ENCODE results near the gene CDK16. TPM values are rescaled to one million over a fixed set of nuclear protein-coding genes. Genes with fewer than 3 reads are reported as not detected.

CDK16 gene
- total and polyA plus RNA-seq, 2 of the 4 experiments (the other 2 are of a cell fraction) = 85.3 to 106 TPM

DNA sequence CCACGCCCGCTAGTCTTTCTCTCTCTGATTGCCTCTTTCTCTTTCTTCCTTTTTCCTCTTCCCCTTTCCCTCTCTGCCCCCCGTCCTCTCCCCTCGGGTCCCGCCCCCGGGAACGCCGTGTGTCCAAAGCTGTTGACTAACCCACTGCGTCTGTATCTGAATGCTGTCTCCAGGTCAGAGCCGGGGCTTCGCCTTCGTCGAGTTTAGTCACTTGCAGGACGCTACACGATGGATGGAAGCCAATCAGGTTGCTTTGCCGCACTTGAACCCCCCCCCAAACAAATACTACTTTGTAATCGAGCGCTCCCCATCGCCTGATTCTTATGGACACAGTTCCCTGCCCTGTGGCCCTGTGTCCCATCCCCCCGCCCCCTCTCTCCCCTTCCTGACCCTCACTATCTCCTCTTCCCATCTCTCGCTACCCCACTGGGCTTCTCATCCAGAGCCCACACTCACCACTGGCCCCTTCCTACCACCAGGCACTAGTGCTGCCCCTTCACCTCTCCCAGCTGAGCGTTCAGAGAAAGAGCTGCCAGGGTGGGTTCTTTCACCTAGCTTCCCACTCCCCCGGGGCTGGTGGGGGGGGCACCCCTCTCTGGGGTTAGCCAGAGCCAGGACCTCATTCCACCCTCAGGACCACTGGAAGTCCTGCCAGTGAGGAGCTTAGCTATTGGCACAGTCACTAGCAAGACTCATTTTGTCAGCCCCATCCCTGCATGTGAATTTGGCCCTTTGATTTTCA, 43.5 kb upstream of the CDK16 start:
- peaks cover 5% of the 10 kb centered on the region; the same call in 1 of the 2 replicates for H4K20me1 ChIP-seq (ENCODE audit: insufficient read depth, low read length)
- in situ Hi-C loops (cut with MboI; ENCODE audit: low sequenced_read_pairs) (no loop called here), dilution Hi-C loops (cut with HindIII; ENCODE audit: low sequenced_read_pairs, unreplicated experiment) (no loop called here), intact Hi-C loops (cut with micrococcal nuclease) (no loop called here)
- H3K36me3 ChIP-seq (ENCODE audit: control insufficient read depth, insufficient read depth, low read length) = peaks cover 53% of the 10 kb centered on the region
- H2AK9ac ChIP-seq (replicated peaks; ENCODE audit: low read depth, low read length, poor library complexity) = no peak overlapping the region
- no peak overlapping the region for H3K9ac ChIP-seq (ENCODE audit: low read depth, low read length)
- peaks cover 21% of the 10 kb centered on the region; the same call in 1 of the 2 replicates for H3K27me3 ChIP-seq (ENCODE audit: control insufficient read depth, insufficient read depth, low read length)
- H2BK15ac ChIP-seq (ENCODE audit: low read depth, low read length) = no peak overlapping the region
- DNase-seq (no peak), ATAC-seq (ENCODE audit: low read depth) (no peak)
- no peaks in the 10 kb centered on the region for H3K9me1 ChIP-seq (ENCODE audit: insufficient read depth, low read length)
- no peak overlapping the region for H3K27ac ChIP-seq (ENCODE audit: insufficient read depth, low read length)
- no peak overlapping the region for H2AFZ ChIP-seq (replicated peaks; ENCODE audit: low read length, poor library complexity)
- H2BK120ac ChIP-seq (ENCODE audit: low read depth, low read length) = no peak overlapping the region
- H4K8ac ChIP-seq (ENCODE audit: low read depth in 2 of 2, low read length in 2 of 2) = no peak overlapping the region
- no TSS peak for BruUV-seq (replicated peaks)
- POLR2A ChIA-PET (ENCODE audit: unreplicated experiment) = no interaction called here
- H3K4me3 ChIP-seq (ENCODE audit: insufficient read depth, low read depth, low read length) = no peak overlapping the region
- H2AK5ac ChIP-seq (ENCODE audit: low read depth, low read length) = no peak overlapping the region
- H4K5ac ChIP-seq (ENCODE audit: low read depth, low read length) = no peak overlapping the region
- WGBS, 2 experiments (ENCODE audit: extremely low coverage in 2 of 2, insufficient read length in 1 of 2) = 80% methylated on average over 5 of the region's 23 CpGs; no CpG with 5 or more reads in 1 of the 2 experiments
- no peak overlapping the region for H3K14ac ChIP-seq (replicated peaks; ENCODE audit: low read depth, low read length)
- CTCF ChIA-PET = no interaction called here
- no peak overlapping the region for H3K18ac ChIP-seq (ENCODE audit: low read depth, low read length)
- H3K9me3 ChIP-seq (ENCODE audit: control insufficient read depth, insufficient read depth, low read length) = no peaks in the 10 kb centered on the region
- no peak overlapping the region for H2BK5ac ChIP-seq (ENCODE audit: low read depth, low read length, poor library complexity, severe bottlenecking)
- H3K23ac ChIP-seq (ENCODE audit: low read depth, low read length) = no peak overlapping the region
- no peaks in the 10 kb centered on the region for H3K4me1 ChIP-seq (ENCODE audit: control insufficient read depth, insufficient read depth, low read length)
- no peak overlapping the region for H4K91ac ChIP-seq (ENCODE audit: insufficient read depth, low read depth, low read length)
- no peak overlapping the region for H2BK20ac ChIP-seq (ENCODE audit: low read depth, low read length)
- no peak for TF ChIP-seq RCOR1 (IDR thresholded peaks at IDR 0.05; ENCODE audit: insufficient replicate concordance, low read length)
- H3K4ac ChIP-seq (ENCODE audit: low read depth, low read length) = no peak overlapping the region
- H3K79me1 ChIP-seq (ENCODE audit: low read depth in 1 of 2, low read length in 2 of 2) = 0 out of 4 replicates have a peak, but pooled peaks cover 0 to 2% of the 10 kb centered on the region in 2 experiments
- H3K56ac ChIP-seq (ENCODE audit: extremely low read depth, insufficient read depth, low read length) = no peak overlapping the region
- H3K4me2 ChIP-seq (ENCODE audit: low read depth, low read length) = no peak overlapping the region
